GM12878 (cell line): Measurements from ENCODE around the gene DLK2.

Source experiments
- EP300 ChIP-seq, 2 experiments: fragments of 150-350 bp in 1 of 2; IDR thresholded peaks; 2 replicates each; pipeline ENCODE4 v1.6.1; 2011 to 2012; ENCODE audit warnings: low read depth in 2 of 2, low read length in 2 of 2, borderline replicate concordance in 1 of 2, improper control_type of control experiment in 1 of 2, inconsistent platforms in 1 of 2; ENCODE audit not compliant: control insufficient read depth in 1 of 2
- ETV6 ChIP-seq, 2 experiments: fragments of 450-650 bp in 1 of 2; IDR thresholded peaks in 1 of 2; conservative IDR thresholded peaks in 1 of 2; 2 replicates each; pipeline ENCODE4 v1.6.1; 2014; ENCODE audit warnings: antibody characterized with exemption in 1 of 2, borderline replicate concordance in 1 of 2, low read depth in 1 of 2, mild to moderate bottlenecking in 1 of 2, moderate library complexity in 1 of 2
- EZH2 ChIP-seq: IDR thresholded peaks from 2 replicates; pipeline ENCODE4 v1.6.1; 2012; ENCODE audit warnings: low read depth, mild to moderate bottlenecking, control low read depth, inconsistent platforms, low read length, borderline replicate concordance; ENCODE audit not compliant: control insufficient read depth
- GABPA ChIP-seq: IDR thresholded peaks from 2 replicates; pipeline ENCODE4 v1.6.1; 2014; ENCODE audit warnings: antibody characterized with exemption, low read depth, mild to moderate bottlenecking, inconsistent platforms
- JUND ChIP-seq: IDR thresholded peaks from 2 replicates; pipeline ENCODE4 v1.6.1; 2012; ENCODE audit warnings: low read depth, mild to moderate bottlenecking, low read length, improper control_type of control experiment, moderate library complexity
- POLR2A ChIP-seq: IDR thresholded peaks from 2 replicates; pipeline ENCODE4 v1.6.1; 2011; ENCODE audit warnings: low read depth, mild to moderate bottlenecking, low read length
- POLR2AphosphoS5 ChIP-seq: IDR thresholded peaks from 2 replicates; pipeline ENCODE4 v1.6.1; 2011; ENCODE audit warnings: mild to moderate bottlenecking, low read length, inconsistent platforms
- TAF1 ChIP-seq: IDR thresholded peaks from 2 replicates; pipeline ENCODE4 v1.6.1; 2011; ENCODE audit warnings: mild to moderate bottlenecking, low read depth, low read length, borderline replicate concordance
- ZNF274 ChIP-seq: IDR thresholded peaks from one replicate; pipeline ENCODE4 v1.8.0; 2011; ENCODE audit not compliant: insufficient read length, insufficient read depth
- ZSCAN29 ChIP-seq: fragments of 450-650 bp; IDR thresholded peaks from 2 replicates; pipeline ENCODE4 v1.6.1; 2017; ENCODE audit warnings: mild to moderate bottlenecking, moderate library complexity
- TF ChIP-seq, protein P1 (sequence below), 3 experiments: IDR thresholded peaks in 2 of 3; conservative IDR thresholded peaks in 1 of 3; 2 replicates each; pipeline ENCODE4 v1.5.1; 2011; ENCODE audit warnings: low read depth in 3 of 3, low read length in 3 of 3, mild to moderate bottlenecking in 3 of 3, control low read depth in 2 of 3, moderate library complexity in 2 of 3, inconsistent platforms in 1 of 3, mixed read lengths in 1 of 3; ENCODE audit not compliant: control insufficient read depth in 2 of 3, insufficient read depth in 1 of 3; ENCODE audit errors: extremely low read depth in 1 of 3

DNA sequence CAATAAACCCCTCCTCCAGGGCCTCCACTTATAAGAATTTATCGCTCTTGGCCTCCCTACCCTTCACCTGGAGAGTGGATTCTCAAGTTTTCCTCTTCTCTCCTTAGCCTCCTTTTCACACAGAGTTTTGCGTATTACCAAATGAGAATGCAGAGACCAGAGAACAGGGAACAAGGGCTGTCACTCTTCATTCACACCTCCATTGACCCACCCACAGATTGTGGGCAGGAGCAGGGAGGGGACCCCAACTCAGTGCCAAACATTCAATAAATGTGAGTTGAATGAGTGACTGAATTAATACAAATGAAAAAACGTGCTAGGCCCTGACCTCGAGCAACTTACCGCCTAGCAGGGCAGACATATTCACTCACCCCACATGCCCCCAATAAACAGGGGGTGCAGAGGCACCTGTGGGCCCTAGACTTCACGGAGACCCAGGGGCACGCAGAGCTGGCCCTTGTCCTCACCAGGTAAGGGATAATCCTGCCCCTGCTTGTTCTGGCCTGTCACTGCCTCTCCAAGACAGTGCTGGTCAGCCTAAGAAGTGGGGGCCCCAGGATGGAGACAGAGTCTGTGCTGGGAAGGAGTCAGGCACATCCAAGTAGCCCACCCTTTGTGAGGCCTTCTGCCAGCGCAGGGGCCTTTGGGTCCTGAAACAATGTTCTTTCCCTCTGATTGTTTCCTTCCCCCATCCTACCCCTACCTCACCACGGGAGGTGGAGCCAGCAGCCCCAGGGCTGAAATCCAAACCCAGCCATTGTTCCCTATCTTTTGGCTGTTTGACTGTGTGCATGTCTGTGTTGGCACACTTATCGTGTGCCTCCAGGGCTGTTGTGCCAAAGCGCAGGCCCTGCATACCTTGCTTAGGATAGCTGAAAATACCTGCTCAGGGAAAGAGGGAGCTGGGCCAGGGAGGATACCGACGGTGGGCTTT is 13.7 kb upstream of the DLK2 start:
- TF ChIP-seq ZNF274 (no peak), POLR2A (no peak), EP300 (IDR thresholded peaks at IDR 0.05; ENCODE audit: borderline replicate concordance in 1 of 2, control insufficient read depth in 1 of 2, low read depth in 2 of 2, low read length in 2 of 2) (no peak), ETV6 (conservative IDR thresholded peaks at IDR 0.05 in 1 of 2, IDR thresholded peaks at IDR 0.05 in 1 of 2; ENCODE audit: borderline replicate concordance in 1 of 2, low read depth in 1 of 2) (no peak), GABPA (no peak), EZH2 (no peak), JUND (no peak), TAF1 (no peak), POLR2AphosphoS5 (no peak), ZSCAN29 (no peak)
- TF ChIP-seq, protein P1, sequence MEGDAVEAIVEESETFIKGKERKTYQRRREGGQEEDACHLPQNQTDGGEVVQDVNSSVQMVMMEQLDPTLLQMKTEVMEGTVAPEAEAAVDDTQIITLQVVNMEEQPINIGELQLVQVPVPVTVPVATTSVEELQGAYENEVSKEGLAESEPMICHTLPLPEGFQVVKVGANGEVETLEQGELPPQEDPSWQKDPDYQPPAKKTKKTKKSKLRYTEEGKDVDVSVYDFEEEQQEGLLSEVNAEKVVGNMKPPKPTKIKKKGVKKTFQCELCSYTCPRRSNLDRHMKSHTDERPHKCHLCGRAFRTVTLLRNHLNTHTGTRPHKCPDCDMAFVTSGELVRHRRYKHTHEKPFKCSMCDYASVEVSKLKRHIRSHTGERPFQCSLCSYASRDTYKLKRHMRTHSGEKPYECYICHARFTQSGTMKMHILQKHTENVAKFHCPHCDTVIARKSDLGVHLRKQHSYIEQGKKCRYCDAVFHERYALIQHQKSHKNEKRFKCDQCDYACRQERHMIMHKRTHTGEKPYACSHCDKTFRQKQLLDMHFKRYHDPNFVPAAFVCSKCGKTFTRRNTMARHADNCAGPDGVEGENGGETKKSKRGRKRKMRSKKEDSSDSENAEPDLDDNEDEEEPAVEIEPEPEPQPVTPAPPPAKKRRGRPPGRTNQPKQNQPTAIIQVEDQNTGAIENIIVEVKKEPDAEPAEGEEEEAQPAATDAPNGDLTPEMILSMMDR (IDR thresholded peaks at IDR 0.05 in 2 of 3, conservative IDR thresholded peaks at IDR 0.05 in 1 of 3; ENCODE audit: control insufficient read depth in 2 of 3, extremely low read depth in 1 of 3, insufficient read depth in 1 of 3, low read depth in 3 of 3, low read length in 3 of 3), result no peak
